ENCODE measurements around the gene DACT3. TPM values are rescaled to one million over a fixed set of nuclear protein-coding genes. Genes with fewer than 3 reads are reported as not detected.
A peak's percentile ranks its signal among the peaks of the same experiment; 100 is the strongest.

The DACT3 gene
- total and polyA plus RNA-seq, 7 donors: 0.44 to 1.6 (median 0.76) TPM

- intact Hi-C loops (cut with DNase I): no loop called here
- WGBS, 3 donors: 93 to 94% (median 94%) methylated on average over 27 of the region's 27 CpGs
- Histone ChIP-seq H3K27me3 (ENCODE audit: insufficient read depth in 3 of 3, low read length in 2 of 3) (no peaks in the 10 kb centered on the region), H3K4me3 (no peak overlapping the region), H3K27ac (no peak overlapping the region), H3K4me1 (peaks cover 14% of the 10 kb centered on the region), H3K36me3 (ENCODE audit: insufficient read depth in 1 of 2, low read depth in 1 of 2) (peaks cover 0 to 50% of the 10 kb centered on the region in 2 donors), H3K9me3 (no peaks in the 10 kb centered on the region)
- ATAC-seq (no peak), DNase-seq (peak in 1 of 2 donors; percentile 27)
- TF ChIP-seq, protein P1, sequence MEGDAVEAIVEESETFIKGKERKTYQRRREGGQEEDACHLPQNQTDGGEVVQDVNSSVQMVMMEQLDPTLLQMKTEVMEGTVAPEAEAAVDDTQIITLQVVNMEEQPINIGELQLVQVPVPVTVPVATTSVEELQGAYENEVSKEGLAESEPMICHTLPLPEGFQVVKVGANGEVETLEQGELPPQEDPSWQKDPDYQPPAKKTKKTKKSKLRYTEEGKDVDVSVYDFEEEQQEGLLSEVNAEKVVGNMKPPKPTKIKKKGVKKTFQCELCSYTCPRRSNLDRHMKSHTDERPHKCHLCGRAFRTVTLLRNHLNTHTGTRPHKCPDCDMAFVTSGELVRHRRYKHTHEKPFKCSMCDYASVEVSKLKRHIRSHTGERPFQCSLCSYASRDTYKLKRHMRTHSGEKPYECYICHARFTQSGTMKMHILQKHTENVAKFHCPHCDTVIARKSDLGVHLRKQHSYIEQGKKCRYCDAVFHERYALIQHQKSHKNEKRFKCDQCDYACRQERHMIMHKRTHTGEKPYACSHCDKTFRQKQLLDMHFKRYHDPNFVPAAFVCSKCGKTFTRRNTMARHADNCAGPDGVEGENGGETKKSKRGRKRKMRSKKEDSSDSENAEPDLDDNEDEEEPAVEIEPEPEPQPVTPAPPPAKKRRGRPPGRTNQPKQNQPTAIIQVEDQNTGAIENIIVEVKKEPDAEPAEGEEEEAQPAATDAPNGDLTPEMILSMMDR (IDR thresholded peaks at IDR 0.05): no peak
These were observed 52.2 kb downstream of the DACT3 start for GRCh38 chr19:46608581-46609345.

GRCh38 chr19:46608178-46608577 is 52.8 kb downstream of the DACT3 start:
- Histone ChIP-seq H3K27me3 (ENCODE audit: insufficient read depth in 3 of 3, low read length in 2 of 3) (no peaks in the 10 kb centered on the region), H3K9me3 (no peaks in the 10 kb centered on the region), H3K4me1 (peaks cover 20% of the 10 kb centered on the region), H3K27ac (no peak overlapping the region), H3K36me3 (ENCODE audit: insufficient read depth in 1 of 2, low read depth in 1 of 2) (peaks cover 0 to 50% of the 10 kb centered on the region in 2 donors), H3K4me3 (no peak overlapping the region)
- 88 to 93% (median 91%) methylated on average over 9 of the region's 9 CpGs for WGBS, 3 donors
- ATAC-seq (no peak), DNase-seq (peak in 1 of 2 donors; percentile 13)
- intact Hi-C loops (cut with DNase I): no loop called here
- TF ChIP-seq, protein P1 (IDR thresholded peaks at IDR 0.05): no peak

- TF ChIP-seq, protein P1 (IDR thresholded peaks at IDR 0.05): no peak
- Histone ChIP-seq H3K36me3 (ENCODE audit: insufficient read depth in 1 of 2, low read depth in 1 of 2) (peaks cover 0 to 50% of the 10 kb centered on the region in 2 donors), H3K9me3 (no peaks in the 10 kb centered on the region), H3K4me3 (no peak overlapping the region), H3K27me3 (ENCODE audit: insufficient read depth in 3 of 3, low read length in 2 of 3) (no peaks in the 10 kb centered on the region), H3K4me1 (peaks cover 22% of the 10 kb centered on the region), H3K27ac (no peak overlapping the region)
- ATAC-seq (no peak), DNase-seq (peak in 1 of 2 donors; percentile 39)
- WGBS, 3 donors: 70 to 84% (median 77%) methylated on average over 12 of the region's 12 CpGs
- intact Hi-C loops (cut with DNase I): no loop called here
These were observed 53.5 kb downstream of the DACT3 start for GRCh38 chr19:46607448-46607841.

DNA sequence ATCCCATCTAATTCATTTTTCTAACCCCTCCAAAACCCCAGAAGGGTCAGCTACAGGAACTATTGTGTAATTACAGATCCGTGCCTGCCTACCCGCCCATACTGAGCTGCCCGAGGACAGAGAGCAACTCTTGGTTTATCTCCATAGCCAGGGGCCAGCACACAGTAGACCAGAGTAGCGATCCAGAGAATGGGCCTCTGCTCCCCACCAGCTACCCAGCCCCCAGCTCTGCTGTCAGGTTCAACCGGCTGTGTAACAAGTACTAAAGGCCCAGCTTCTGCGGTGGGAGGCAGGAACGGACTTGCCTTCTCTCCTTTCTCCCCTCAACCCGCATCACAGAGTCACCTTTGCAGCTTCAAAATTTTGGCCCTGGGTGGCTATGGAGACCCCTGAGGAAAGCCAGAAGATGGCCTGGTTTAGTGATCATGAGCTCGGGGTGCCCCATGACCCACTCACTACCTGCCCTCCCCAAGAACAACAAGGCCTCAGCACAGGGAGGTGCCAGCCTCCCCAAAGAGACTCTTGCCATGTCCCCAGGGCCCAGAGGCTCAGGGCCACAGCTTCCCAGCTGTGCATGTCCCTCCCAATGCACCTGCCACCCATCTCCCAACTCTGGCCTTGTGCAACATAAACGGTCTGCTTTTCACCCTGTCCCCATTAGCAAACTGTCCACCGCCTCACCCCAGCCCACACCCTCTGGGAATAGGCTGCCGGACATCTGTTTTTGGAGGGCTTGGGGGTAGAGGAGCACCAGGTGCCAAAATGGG is 54.1 kb downstream of the DACT3 start:
- no peaks in the 10 kb centered on the region for H3K27me3 ChIP-seq (ENCODE audit: insufficient read depth in 3 of 3, low read length in 2 of 3)
- 78 to 87% (median 79%) methylated on average over 12 of the region's 12 CpGs for WGBS, 3 donors
- no peaks in the 10 kb centered on the region for H3K9me3 ChIP-seq
- intact Hi-C loops (cut with DNase I): no loop called here
- ATAC-seq (no peak), DNase-seq (peak in 1 of 2 donors; percentile 30)
- no peak overlapping the region for H3K27ac ChIP-seq
- H3K4me1 ChIP-seq: peaks cover 22% of the 10 kb centered on the region
- H3K36me3 ChIP-seq (ENCODE audit: insufficient read depth in 1 of 2, low read depth in 1 of 2): peaks cover 0 to 50% of the 10 kb centered on the region in 2 donors
- no peak overlapping the region for H3K4me3 ChIP-seq
- TF ChIP-seq, protein P1 (IDR thresholded peaks at IDR 0.05): no peak
